Liver (tissue), 9 donors: ENCODE data around the gene THEMIS2. TPM values are rescaled to one million over a fixed set of nuclear protein-coding genes. Genes with fewer than 3 reads are reported as not detected.
"Not testable (repeated sequence)": the region's sequence is repeated elsewhere in the genome, so short reads cannot be mapped to it uniquely, and the experiment has no call there.

Experiments
- DNase-seq: peaks from one replicate; pipeline ENCODE4 v3.0.0-alpha.2; 2017; ENCODE audit warnings: low spot score
- H3K27ac ChIP-seq, 2 donors: one replicate each; pipeline ENCODE4 v1.7.0; 2013; ENCODE audit warnings: inconsistent platforms in 2 of 2, low read length in 2 of 2, control low read depth in 1 of 2, low read depth in 1 of 2, mild to moderate bottlenecking in 1 of 2
- H3K27me3 ChIP-seq, 4 donors: one replicate each; pipeline versions ENCODE4 v1.6.1 to v1.7.0; 2013; ENCODE audit warnings: low read length in 3 of 4, inconsistent platforms in 1 of 4, mild to moderate bottlenecking in 1 of 4, moderate library complexity in 1 of 4; ENCODE audit not compliant: control insufficient read depth in 4 of 4, insufficient read depth in 4 of 4
- H3K36me3 ChIP-seq, 4 donors: one replicate each; pipeline versions ENCODE4 v1.6.1 to v1.7.0; 2013; ENCODE audit warnings: low read length in 3 of 4, mild to moderate bottlenecking in 3 of 4, low read depth in 1 of 4, moderate library complexity in 1 of 4; ENCODE audit not compliant: control insufficient read depth in 4 of 4, insufficient read depth in 3 of 4
- H3K4me1 ChIP-seq, 4 donors: one replicate each; pipeline versions ENCODE4 v1.6.1 to v1.7.0; 2013; ENCODE audit warnings: low read length in 3 of 4, mild to moderate bottlenecking in 3 of 4, moderate library complexity in 1 of 4; ENCODE audit not compliant: control insufficient read depth in 4 of 4, insufficient read depth in 4 of 4
- H3K4me3 ChIP-seq, 3 donors: one replicate each; pipeline versions ENCODE4 v1.6.1 to v1.7.0; 2013; ENCODE audit warnings: low read length in 3 of 3, control low read depth in 1 of 3, low read depth in 1 of 3, mild to moderate bottlenecking in 1 of 3
- H3K9ac ChIP-seq, 2 donors: one replicate each; pipeline ENCODE4 v1.7.0; 2013; ENCODE audit warnings: low read length in 2 of 2, mild to moderate bottlenecking in 2 of 2, moderate library complexity in 2 of 2, control low read depth in 1 of 2, low read depth in 1 of 2
- H3K9me3 ChIP-seq, 4 donors: one replicate each; pipeline versions ENCODE4 v1.6.1 to v1.7.0; 2013; ENCODE audit warnings: low read length in 3 of 4; ENCODE audit not compliant: control insufficient read depth in 4 of 4
- FOXA1 ChIP-seq: IDR thresholded peaks from 2 replicates; pipeline ENCODE4 v1.6.1; 2016; ENCODE audit warnings: antibody characterized with exemption
- FOXA2 ChIP-seq: IDR thresholded peaks from 2 replicates; pipeline ENCODE4 v1.6.1; 2016; ENCODE audit warnings: antibody characterized with exemption
- GABPA ChIP-seq, 2 donors: IDR thresholded peaks in 1 of 2; conservative IDR thresholded peaks in 1 of 2; 2 replicates each; pipeline ENCODE4 v1.6.1; 2016; ENCODE audit warnings: antibody characterized with exemption in 2 of 2, mild to moderate bottlenecking in 1 of 2, moderate library complexity in 1 of 2
- NR2F2 ChIP-seq: IDR thresholded peaks from 2 replicates; pipeline ENCODE4 v1.6.1; 2016; ENCODE audit warnings: antibody characterized with exemption
- RAD21 ChIP-seq, 2 donors: IDR thresholded peaks; 2 replicates each; pipeline ENCODE4 v1.6.1; 2016; ENCODE audit warnings: antibody characterized with exemption in 2 of 2, mild to moderate bottlenecking in 2 of 2
- RXRA ChIP-seq, 2 donors: IDR thresholded peaks; 2 replicates each; pipeline ENCODE4 v1.6.1; 2017 to 2018; ENCODE audit warnings: antibody characterized with exemption in 2 of 2, mild to moderate bottlenecking in 1 of 2
- SP1 ChIP-seq: IDR thresholded peaks from 2 replicates; pipeline ENCODE4 v1.6.1; 2018; ENCODE audit warnings: antibody characterized with exemption, mild to moderate bottlenecking
- TAF1 ChIP-seq: conservative IDR thresholded peaks from 2 replicates; pipeline ENCODE4 v1.6.1; 2016; ENCODE audit warnings: antibody characterized with exemption, mild to moderate bottlenecking
- YY1 ChIP-seq: IDR thresholded peaks from 2 replicates; pipeline ENCODE4 v1.6.1; 2016; ENCODE audit warnings: antibody characterized with exemption, mild to moderate bottlenecking
- WGBS: extraction: QIAGEN DNeasy Blood & Tissue Kit; methylation state at CpG from one replicate; pipeline ENCODE4 v1.1.7; 2013; 5-methylcytosine and 5-hydroxymethylcytosine counted together
- polyA plus RNA-seq, 2 donors: library from polyadenylated mRNA; stranded (reverse) in 1 of 2; unstranded in 1 of 2; fragments of 200-250 nt in 1 of 2; fragments of >200 nt in 1 of 2; fragmentation: Nextera tagmentation in 1 of 2; extraction: Ambion mirVana in 1 of 2; gene quantifications; one replicate each; pipeline versions ENCODE4 v1.2.1 to v1.2.3, GENCODE V29; 2013 to 2015
- total RNA-seq, 2 donors: library from RNA; depleted of rRNA; stranded (reverse); fragments of >200 nt; gene quantifications; one replicate each; pipeline ENCODE4 v1.2.3, GENCODE V29; 2014
- TF ChIP-seq, protein P1 (sequence below): IDR thresholded peaks from 2 replicates; pipeline ENCODE4 v1.6.1; 2016; ENCODE audit warnings: antibody characterized with exemption, mild to moderate bottlenecking
- TF ChIP-seq, protein P2 (sequence below): IDR thresholded peaks from 2 replicates; pipeline ENCODE4 v1.6.1; 2016; ENCODE audit warnings: antibody characterized with exemption
- TF ChIP-seq, protein P3 (sequence below): fragments of 150-350 bp; IDR thresholded peaks from 2 replicates; pipeline ENCODE4 v1.5.1; 2017; ENCODE audit warnings: improper control_type of control experiment, low read depth, low read length; ENCODE audit not compliant: missing input control
- TF ChIP-seq, protein P4 (sequence below): IDR thresholded peaks from 2 replicates; pipeline ENCODE4 v1.6.1; 2016; ENCODE audit warnings: antibody characterized with exemption
- TF ChIP-seq, protein P5 (sequence below): IDR thresholded peaks from 2 replicates; pipeline ENCODE4 v1.6.1; 2016; ENCODE audit warnings: antibody characterized with exemption
- donor health status: healthy.
- donor health status: healthy.
- donor health status: healthy.
- donor health status: healthy.
- donor health status: healthy.

Gene THEMIS2
- total and polyA plus RNA-seq, 4 donors: 4.9 to 17.7 (median 10.7) TPM

DNA sequence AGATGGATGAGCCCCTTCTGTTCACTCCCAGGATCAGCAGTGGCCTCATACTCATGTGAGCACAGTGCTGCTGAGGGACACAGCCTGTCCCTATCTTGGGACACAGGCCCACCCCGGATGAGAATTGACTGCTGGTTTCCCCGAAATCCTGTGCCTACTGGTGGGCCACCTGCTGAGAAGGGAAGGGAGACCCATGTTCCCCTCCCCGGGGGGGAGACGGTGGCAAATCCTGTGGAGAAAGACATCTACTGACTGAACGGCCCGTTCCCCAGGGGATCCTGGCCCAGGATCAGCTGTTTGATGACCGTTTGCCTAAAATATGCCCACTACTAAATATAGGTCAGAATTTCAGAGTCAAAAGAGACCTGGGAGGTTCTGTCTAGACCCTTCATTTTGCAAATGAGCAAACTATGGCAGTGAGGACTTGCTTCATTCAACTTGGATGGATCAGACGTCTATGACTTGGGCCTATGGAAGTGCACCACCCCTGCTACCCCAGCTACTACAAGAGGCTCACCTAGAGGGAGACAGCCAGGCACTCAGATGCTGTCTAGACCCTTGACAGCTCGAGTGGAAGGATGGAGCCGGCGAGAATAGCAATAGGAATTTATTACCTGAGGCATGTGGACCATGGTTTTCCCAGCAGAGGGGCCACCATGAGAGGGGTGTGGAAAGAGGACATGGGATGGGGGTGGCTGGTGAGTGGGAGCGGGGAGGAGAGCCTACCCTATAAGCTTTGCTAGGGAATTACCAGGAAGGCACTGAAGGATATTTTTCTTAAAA is 15.6 kb upstream of the THEMIS2 start:
- DNase-seq: no peak
- Histone ChIP-seq H3K9me3 (no peaks in the 10 kb centered on the region), H3K27ac (no peak overlapping the region), H3K9ac (no peak overlapping the region), H3K4me3 (no peak overlapping the region), H3K36me3 (peaks cover 0 to 1% (median 1%) of the 10 kb centered on the region in 4 donors), H3K27me3 (no peaks in the 10 kb centered on the region), H3K4me1 (peaks cover 0 to 4% (median 2%) of the 10 kb centered on the region in 4 donors)
- TF ChIP-seq, protein P1, sequence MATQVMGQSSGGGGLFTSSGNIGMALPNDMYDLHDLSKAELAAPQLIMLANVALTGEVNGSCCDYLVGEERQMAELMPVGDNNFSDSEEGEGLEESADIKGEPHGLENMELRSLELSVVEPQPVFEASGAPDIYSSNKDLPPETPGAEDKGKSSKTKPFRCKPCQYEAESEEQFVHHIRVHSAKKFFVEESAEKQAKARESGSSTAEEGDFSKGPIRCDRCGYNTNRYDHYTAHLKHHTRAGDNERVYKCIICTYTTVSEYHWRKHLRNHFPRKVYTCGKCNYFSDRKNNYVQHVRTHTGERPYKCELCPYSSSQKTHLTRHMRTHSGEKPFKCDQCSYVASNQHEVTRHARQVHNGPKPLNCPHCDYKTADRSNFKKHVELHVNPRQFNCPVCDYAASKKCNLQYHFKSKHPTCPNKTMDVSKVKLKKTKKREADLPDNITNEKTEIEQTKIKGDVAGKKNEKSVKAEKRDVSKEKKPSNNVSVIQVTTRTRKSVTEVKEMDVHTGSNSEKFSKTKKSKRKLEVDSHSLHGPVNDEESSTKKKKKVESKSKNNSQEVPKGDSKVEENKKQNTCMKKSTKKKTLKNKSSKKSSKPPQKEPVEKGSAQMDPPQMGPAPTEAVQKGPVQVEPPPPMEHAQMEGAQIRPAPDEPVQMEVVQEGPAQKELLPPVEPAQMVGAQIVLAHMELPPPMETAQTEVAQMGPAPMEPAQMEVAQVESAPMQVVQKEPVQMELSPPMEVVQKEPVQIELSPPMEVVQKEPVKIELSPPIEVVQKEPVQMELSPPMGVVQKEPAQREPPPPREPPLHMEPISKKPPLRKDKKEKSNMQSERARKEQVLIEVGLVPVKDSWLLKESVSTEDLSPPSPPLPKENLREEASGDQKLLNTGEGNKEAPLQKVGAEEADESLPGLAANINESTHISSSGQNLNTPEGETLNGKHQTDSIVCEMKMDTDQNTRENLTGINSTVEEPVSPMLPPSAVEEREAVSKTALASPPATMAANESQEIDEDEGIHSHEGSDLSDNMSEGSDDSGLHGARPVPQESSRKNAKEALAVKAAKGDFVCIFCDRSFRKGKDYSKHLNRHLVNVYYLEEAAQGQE: no peak
- TF ChIP-seq, protein P2, sequence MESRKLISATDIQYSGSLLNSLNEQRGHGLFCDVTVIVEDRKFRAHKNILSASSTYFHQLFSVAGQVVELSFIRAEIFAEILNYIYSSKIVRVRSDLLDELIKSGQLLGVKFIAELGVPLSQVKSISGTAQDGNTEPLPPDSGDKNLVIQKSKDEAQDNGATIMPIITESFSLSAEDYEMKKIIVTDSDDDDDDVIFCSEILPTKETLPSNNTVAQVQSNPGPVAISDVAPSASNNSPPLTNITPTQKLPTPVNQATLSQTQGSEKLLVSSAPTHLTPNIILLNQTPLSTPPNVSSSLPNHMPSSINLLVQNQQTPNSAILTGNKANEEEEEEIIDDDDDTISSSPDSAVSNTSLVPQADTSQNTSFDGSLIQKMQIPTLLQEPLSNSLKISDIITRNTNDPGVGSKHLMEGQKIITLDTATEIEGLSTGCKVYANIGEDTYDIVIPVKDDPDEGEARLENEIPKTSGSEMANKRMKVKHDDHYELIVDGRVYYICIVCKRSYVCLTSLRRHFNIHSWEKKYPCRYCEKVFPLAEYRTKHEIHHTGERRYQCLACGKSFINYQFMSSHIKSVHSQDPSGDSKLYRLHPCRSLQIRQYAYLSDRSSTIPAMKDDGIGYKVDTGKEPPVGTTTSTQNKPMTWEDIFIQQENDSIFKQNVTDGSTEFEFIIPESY: no peak
- no peak for TF ChIP-seq RXRA (IDR thresholded peaks at IDR 0.05)
- TF ChIP-seq, protein P3, sequence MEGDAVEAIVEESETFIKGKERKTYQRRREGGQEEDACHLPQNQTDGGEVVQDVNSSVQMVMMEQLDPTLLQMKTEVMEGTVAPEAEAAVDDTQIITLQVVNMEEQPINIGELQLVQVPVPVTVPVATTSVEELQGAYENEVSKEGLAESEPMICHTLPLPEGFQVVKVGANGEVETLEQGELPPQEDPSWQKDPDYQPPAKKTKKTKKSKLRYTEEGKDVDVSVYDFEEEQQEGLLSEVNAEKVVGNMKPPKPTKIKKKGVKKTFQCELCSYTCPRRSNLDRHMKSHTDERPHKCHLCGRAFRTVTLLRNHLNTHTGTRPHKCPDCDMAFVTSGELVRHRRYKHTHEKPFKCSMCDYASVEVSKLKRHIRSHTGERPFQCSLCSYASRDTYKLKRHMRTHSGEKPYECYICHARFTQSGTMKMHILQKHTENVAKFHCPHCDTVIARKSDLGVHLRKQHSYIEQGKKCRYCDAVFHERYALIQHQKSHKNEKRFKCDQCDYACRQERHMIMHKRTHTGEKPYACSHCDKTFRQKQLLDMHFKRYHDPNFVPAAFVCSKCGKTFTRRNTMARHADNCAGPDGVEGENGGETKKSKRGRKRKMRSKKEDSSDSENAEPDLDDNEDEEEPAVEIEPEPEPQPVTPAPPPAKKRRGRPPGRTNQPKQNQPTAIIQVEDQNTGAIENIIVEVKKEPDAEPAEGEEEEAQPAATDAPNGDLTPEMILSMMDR: no peak
- 79% methylated on average over 12 of the region's 12 CpGs for WGBS

DNA sequence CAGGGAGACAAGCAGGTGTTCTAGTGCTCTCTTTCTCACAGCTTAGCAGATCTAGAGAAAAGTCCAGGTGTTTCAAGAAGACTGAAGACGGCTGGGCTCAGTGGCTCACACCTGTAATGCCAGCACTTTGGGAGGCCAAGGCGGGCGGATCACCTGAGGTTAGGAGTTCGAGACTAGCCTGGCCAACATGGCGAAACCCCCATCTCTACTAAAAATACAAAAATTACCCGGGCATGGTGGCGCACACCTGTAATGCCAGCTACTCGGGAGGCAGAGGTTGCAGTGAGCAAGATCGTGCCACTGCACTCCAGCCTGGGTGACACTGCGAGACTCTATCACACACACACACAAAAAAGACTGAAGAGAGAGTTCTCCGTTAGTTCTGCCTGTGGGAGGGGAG is 14.8 kb upstream of the THEMIS2 start:
- not testable (repeated sequence) for H3K27ac ChIP-seq, H3K9me3 ChIP-seq, H3K4me3 ChIP-seq, H3K9ac ChIP-seq, H3K36me3 ChIP-seq, DNase-seq, H3K27me3 ChIP-seq, H3K4me1 ChIP-seq
- 75% methylated on average over 11 of the region's 11 CpGs for WGBS

DNA sequence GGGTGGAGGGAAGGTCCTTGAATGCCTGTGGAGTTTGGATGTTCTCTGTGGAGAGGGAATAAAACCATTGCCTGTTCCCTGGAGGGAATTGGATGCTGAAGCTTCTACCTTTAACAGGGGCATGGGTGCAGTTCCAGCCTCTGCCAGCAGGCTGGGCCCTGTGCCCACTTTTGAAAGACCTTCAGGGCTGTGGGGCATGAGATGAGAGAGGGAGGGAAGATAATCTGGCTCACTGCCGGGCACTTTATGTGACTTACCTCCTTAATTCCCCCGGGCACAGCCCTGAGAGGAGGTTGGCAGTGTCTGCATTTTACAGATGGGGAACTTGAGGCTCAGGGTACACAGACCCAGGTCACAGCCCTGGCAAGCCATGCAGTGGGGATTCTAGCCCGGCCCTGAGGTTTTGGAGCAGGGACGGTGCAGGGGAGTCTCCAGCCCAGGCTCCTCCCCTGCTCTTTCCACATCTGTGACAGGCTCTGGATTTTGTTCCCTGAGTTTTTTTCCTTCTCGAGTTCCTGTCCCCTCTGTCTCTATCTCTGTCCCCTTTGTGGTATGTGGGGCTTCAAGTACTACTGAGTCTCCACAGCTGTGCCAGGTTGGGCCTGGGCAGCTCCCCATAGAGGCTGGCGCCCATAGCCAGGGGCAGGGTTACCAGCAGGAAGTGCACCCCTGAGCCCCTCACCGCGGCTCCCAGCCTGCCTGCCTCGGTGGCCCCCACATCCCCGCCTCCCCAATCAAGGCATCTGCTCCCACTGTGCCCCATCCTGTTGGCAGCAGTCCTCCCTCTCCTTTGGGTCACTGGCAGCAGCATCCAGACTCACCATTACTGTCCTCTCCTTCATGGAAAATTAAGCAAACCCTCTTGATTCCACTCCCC is 14.0 kb upstream of the THEMIS2 start:
- Histone ChIP-seq H3K27me3 (no peaks in the 10 kb centered on the region), H3K4me3 (no peak overlapping the region), H3K4me1 (peaks cover 0 to 4% (median 2%) of the 10 kb centered on the region in 4 donors), H3K36me3 (no peaks in the 10 kb centered on the region), H3K9ac (no peak overlapping the region), H3K27ac (no peak overlapping the region), H3K9me3 (no peaks in the 10 kb centered on the region)
- WGBS: 32% methylated on average over 10 of the region's 10 CpGs
- peak; percentile 89 for DNase-seq
- TF ChIP-seq, protein P3: peak; percentile 99
- no peak for TF ChIP-seq YY1
- peak; percentile 94 for TF ChIP-seq RAD21 (IDR thresholded peaks at IDR 0.05)
- TF ChIP-seq GABPA (IDR thresholded peaks at IDR 0.05 in 1 of 2, conservative IDR thresholded peaks at IDR 0.05 in 1 of 2): no peak
- TF ChIP-seq, protein P4, sequence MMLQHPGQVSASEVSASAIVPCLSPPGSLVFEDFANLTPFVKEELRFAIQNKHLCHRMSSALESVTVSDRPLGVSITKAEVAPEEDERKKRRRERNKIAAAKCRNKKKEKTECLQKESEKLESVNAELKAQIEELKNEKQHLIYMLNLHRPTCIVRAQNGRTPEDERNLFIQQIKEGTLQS: no peak
- no peak for TF ChIP-seq FOXA1
- TF ChIP-seq, protein P5, sequence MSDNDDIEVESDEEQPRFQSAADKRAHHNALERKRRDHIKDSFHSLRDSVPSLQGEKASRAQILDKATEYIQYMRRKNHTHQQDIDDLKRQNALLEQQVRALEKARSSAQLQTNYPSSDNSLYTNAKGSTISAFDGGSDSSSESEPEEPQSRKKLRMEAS: no peak
- TF ChIP-seq TAF1: no peak
- TF ChIP-seq FOXA2: no peak
- peak; percentile 59 for TF ChIP-seq NR2F2
- no peak for TF ChIP-seq SP1
